HG03457 (cell line): ENCODE data around the gene SLC9C2.
"Not testable (repeated sequence)": the region's sequence is repeated elsewhere in the genome, so short reads cannot be mapped to it uniquely, and the experiment has no call there.

ENCODE experiments used
- ATAC-seq: cut with Tn5 transposase; IDR thresholded peaks from one replicate; pipeline ENCODE4 v1.9.1; 2021; ENCODE audit warnings: moderate number of reproducible peaks; ENCODE audit not compliant: unreplicated experiment

The SLC9C2 gene

GRCh38 chr1:173581383-173582079, 21.3 kb downstream of the SLC9C2 start:
- ATAC-seq = no peak

DNA sequence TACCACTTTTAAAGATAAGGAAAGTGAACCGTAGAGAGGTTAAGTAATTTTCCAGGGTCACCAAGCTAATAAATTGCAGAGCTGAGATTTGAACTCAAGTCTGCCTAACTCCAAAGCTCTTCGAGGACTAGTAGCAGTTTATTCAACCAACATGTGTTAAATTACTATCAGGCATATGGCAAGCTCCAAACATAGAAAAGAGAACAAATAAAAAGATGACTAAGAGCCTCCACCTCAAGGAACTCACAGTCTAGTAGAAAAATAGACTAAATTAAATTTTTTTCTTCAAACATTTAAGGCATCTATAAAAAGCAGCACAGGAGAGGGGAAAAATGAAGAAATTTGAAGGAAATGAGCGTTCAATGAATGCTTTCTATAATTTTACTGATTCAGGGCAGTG, 22.2 kb downstream of the SLC9C2 start:
- no peak for ATAC-seq

- ATAC-seq = no peak
Observed at GRCh38 chr1:173580071-173580470, 22.8 kb downstream of the SLC9C2 start.

GRCh38 chr1:173573596-173573995, 29.3 kb downstream of the SLC9C2 start:
- ATAC-seq = no peak

GRCh38 chr1:173572201-173572873, 30.5 kb downstream of the SLC9C2 start:
- no peak for ATAC-seq

DNA sequence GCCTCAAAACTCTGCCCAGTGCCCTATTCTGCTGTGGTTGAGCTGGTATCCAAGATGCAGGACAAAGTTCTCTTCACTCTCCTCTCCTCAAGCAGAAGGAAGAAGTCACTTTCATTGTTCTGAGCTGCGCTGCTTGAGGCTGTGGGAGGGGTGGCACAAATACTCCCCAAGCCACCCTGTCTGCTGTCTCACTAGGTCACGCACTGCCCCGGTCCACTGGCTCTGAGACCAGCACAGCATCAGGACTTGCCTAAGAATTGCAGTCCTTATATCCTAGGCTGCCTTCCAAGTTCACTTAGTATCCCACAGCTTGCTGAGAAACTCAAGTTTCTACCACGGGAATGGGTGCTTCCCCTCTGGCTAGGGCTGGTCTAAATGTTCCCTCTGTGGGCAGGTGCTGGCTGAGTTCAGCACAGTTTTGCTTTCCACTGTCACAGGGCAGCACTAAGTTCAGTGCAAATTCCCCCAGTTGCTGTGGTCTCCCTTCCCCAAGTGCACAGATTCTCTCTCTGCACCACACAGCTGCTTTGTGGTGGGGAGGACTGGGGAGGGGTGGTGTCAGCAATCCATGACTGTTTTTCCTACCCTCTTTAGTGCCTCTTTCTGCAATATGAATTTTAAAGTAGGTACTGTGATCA, 32.4 kb downstream of the SLC9C2 start:
- ATAC-seq = no peak

DNA sequence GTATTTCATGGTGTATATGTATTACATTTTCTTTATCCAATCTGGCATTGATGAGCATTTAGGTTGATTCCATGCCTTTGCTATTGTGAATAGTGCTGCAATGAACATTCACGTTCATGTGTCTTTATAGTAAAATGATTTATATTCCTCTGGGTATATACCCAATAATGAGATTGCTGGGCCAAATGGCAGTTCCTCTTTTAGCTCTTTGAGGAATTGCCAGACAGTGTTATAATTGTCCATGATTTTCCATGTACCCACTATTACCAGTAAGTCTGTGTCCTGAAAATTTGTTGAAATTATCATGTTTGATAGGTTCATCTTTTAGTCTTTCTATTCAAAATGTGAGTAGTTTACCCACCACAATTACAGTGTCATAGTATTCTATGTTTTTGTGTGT, 34.4 kb downstream of the SLC9C2 start:
- no peak for ATAC-seq

DNA sequence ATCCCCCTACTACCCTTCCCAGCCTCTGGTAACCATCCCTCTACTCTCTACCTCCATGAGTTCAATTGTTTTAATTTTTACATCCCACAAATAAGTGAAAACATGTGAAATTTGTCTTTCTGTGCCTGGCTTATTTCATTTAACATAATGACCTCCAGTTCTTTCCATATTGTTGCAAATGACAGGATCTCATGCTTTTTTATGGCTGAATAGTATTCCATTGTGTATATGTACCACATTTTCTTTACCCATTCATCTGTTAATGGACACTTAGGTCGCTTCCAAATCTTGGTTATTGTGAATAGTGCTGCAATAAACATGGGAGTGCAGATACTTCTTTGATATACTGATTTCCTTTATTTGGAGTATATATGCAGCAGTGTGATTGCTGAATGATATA, 39.0 kb downstream of the SLC9C2 start:
- ATAC-seq = not testable (repeated sequence)

DNA sequence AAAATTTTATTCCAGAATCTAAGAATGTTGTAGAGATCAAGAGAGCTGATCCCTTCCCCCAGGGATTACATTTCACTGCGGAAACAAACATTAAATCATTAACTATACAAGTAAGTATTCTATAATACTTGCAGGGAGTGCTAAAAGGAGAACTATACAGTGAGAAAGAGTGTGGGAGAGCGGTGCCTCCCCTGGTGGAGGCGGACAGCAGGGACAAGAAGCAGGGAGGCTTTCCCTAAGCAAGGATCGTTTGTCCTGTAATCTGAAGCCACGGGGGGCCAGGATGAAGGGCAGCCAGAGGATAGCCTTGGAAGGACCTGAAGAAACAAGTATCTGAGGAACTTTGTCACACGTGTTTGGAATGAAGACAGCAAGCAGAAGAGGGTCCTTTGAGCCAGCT, 40.1 kb downstream of the SLC9C2 start:
- ATAC-seq = no peak

- ATAC-seq = no peak
Observed at GRCh38 chr1:173561263-173561662, 41.6 kb downstream of the SLC9C2 start.

DNA sequence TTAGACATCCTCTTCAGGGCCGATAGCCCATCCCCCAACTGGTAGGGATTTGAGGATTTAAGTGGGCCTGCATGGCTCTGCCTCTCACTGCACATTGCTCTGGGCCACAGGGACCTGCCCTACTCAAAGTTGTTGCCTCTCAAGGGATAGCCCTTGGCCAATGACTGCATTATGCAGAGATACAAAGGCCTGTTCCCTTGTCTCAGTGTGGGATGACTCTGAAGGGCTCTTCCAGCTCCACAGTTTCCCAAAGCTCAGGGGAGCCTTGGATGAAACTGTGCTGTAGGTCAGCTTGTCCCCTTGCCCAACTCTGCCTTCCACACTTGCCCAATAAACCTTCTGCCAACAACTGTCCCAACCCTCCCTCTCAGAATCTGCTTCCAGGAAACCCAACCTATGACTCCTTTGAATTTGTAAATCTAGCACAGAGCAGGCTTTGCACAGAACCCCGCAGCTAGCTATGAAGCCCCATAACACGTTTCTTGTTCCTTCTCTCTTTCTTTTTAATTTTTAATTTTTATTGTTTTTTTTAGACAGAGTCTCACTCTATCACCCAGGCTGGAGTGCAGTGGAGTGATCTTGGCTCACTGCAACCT, 42.5 kb downstream of the SLC9C2 start:
- no peak for ATAC-seq

GRCh38 chr1:173555651-173556305, 47.1 kb downstream of the SLC9C2 start:
- no peak for ATAC-seq

- no peak for ATAC-seq
Observed at GRCh38 chr1:173554541-173555250, 48.2 kb downstream of the SLC9C2 start.

- no peak for ATAC-seq
Observed at GRCh38 chr1:173554089-173554488, 48.8 kb downstream of the SLC9C2 start.

GRCh38 chr1:173553312-173553711, 49.6 kb downstream of the SLC9C2 start:
- ATAC-seq = no peak

GRCh38 chr1:173551699-173552098, 51.2 kb downstream of the SLC9C2 start:
- no peak for ATAC-seq

- no peak for ATAC-seq
Observed at GRCh38 chr1:173549813-173550212, 53.1 kb downstream of the SLC9C2 start.

- no peak for ATAC-seq
Observed at GRCh38 chr1:173545688-173546087, 57.2 kb downstream of the SLC9C2 start.

DNA sequence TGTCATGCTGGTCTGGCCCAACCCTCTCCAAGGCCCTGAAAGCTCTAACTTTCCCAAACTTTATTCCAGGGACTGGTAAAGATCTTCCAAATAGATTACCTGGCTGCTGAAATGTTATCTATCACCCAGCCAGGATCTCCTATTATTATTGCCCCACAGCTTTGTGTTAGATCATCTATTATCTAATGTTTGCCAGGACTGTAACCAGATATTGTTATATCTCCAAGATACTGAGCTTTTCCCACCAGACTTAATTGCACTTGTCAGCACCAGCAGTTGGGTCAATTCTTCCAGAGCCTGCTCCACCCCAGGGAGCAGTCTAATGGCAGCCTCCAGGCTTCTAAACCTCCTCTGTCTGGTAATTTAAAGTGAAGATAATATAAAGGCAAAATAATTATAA, 66.6 kb downstream of the SLC9C2 start:
- ATAC-seq = no peak

DNA sequence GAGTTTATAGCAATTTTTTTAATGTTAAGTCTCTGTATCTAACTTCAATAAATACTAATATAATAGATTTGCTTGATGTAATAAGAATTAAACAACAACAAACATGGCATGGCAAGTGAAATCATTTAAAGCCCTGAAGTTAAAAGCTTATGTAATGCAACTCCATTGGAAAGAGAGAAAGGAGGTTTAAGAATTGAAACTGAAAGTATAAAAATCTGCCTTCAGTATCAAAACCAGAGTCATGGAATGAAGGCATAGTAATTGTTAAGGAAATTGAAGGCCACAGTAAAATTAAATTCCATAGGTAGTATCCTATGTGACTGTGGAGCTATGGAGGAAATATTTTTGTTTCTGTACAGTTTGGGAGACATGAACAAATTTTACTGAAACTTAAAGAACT, 70.6 kb downstream of the SLC9C2 start:
- ATAC-seq = no peak
